ENCODE results near the gene SELENOM.

GRCh38 chr22:31068970-31069369 lies 38.4 kb downstream of the SELENOM start:
- TF ChIP-seq, protein P1, sequence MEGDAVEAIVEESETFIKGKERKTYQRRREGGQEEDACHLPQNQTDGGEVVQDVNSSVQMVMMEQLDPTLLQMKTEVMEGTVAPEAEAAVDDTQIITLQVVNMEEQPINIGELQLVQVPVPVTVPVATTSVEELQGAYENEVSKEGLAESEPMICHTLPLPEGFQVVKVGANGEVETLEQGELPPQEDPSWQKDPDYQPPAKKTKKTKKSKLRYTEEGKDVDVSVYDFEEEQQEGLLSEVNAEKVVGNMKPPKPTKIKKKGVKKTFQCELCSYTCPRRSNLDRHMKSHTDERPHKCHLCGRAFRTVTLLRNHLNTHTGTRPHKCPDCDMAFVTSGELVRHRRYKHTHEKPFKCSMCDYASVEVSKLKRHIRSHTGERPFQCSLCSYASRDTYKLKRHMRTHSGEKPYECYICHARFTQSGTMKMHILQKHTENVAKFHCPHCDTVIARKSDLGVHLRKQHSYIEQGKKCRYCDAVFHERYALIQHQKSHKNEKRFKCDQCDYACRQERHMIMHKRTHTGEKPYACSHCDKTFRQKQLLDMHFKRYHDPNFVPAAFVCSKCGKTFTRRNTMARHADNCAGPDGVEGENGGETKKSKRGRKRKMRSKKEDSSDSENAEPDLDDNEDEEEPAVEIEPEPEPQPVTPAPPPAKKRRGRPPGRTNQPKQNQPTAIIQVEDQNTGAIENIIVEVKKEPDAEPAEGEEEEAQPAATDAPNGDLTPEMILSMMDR (conservative IDR thresholded peaks at IDR 0.05 in 1 of 2, IDR thresholded peaks at IDR 0.05 in 1 of 2; ENCODE audit: low read depth in 1 of 2, low read length in 2 of 2): no peak
- TF ChIP-seq EZH2 (IDR thresholded peaks at IDR 0.05; ENCODE audit: low read length, missing control alignments): no peak
